22Rv1 (cell line): ENCODE measurements around the gene CLEC4G.

Experiments
- CTCF ChIP-seq: fragments of 450-650 bp; IDR thresholded peaks from 2 replicates; pipeline ENCODE4 v1.5.1; 2017; ENCODE audit warnings: mild to moderate bottlenecking
- ZFX ChIP-seq: fragments of 450-650 bp; IDR thresholded peaks from 2 replicates; pipeline ENCODE4 v1.6.1; 2017; ENCODE audit warnings: antibody characterized with exemption, borderline replicate concordance

GRCh38 chr19:7739211-7739755, 7.4 kb upstream of the CLEC4G start:
- TF ChIP-seq CTCF (no peak), ZFX (no peak)
